Astrocyte of the spinal cord (primary cell): ENCODE data around the gene THRAP3.
A peak's percentile ranks its signal among the peaks of the same experiment; 100 is the strongest.
"Not testable (repeated sequence)": the region's sequence is repeated elsewhere in the genome, so short reads cannot be mapped to it uniquely, and the experiment has no call there.

Source experiments
- DNase-seq: peaks from one replicate; pipeline ENCODE4 v3.0.0; 2011; ENCODE audit warnings: low read depth, low spot score
- H3K4me3 ChIP-seq: 2 replicates; pipeline ENCODE4 v1.5.1; 2011; ENCODE audit warnings: low read depth, mild to moderate bottlenecking, low read length, moderate library complexity
- CTCF ChIP-seq: IDR thresholded peaks from 2 replicates; pipeline ENCODE4 v1.5.1; 2012; ENCODE audit warnings: low read depth, mild to moderate bottlenecking, low read length, inconsistent platforms
- in situ Hi-C: cut with HindIII; loops from 2 replicates; pipeline ENCODE4 v1.10.0; 2017; ENCODE audit warnings: low sequenced_read_pairs

THRAP3 gene

GRCh38 chr1:36223381-36223995 lies 755 bp upstream of the THRAP3 start:
- peak; percentile 73 for DNase-seq
- H3K4me3 ChIP-seq: peak overlapping the region; percentile 97
- TF ChIP-seq CTCF: no peak
- in situ Hi-C loops: no loop called here

- DNase-seq: peak; percentile 86
- in situ Hi-C loops: no loop called here
- TF ChIP-seq CTCF: peak; percentile 37
- H3K4me3 ChIP-seq: peak overlapping the region; percentile 97
Observed at GRCh38 chr1:36224537-36225282, 467 bp downstream of the THRAP3 start.

GRCh38 chr1:36225283-36225899 lies 1.1 kb downstream of the THRAP3 start:
- in situ Hi-C loops: no loop called here
- TF ChIP-seq CTCF: no peak
- DNase-seq: no peak
- peak overlapping the region; percentile 97 for H3K4me3 ChIP-seq

- H3K4me3 ChIP-seq, in situ Hi-C loops, DNase-seq: not testable (repeated sequence)
Observed at GRCh38 chr1:36230279-36230678, 6.0 kb downstream of the THRAP3 start.

- no peak for TF ChIP-seq CTCF
- DNase-seq: no peak
- H3K4me3 ChIP-seq: no peak overlapping the region
- in situ Hi-C loops: no loop called here
Observed at GRCh38 chr1:36231191-36231590, 6.9 kb downstream of the THRAP3 start.

- no peak for DNase-seq
Observed at GRCh38 chr1:36232212-36233095, 8.2 kb downstream of the THRAP3 start.

More at GRCh38 chr1:36232212-36233095, 8.2 kb downstream of the THRAP3 start:
- H3K4me3 ChIP-seq: no peak overlapping the region
- in situ Hi-C loops: no loop called here
- TF ChIP-seq CTCF: no peak
